Spleen (tissue), 7 donors: ENCODE results near the gene GRIK3.

ENCODE experiments used
- POLR2A ChIP-seq, 3 donors: fragments of 450-650 bp; IDR thresholded peaks; one replicate each; pipeline ENCODE4 v1.5.1; 2017; ENCODE audit warnings: antibody characterized with exemption in 3 of 3, mild to moderate bottlenecking in 1 of 3
- POLR2AphosphoS5 ChIP-seq, 3 donors: sonication (generic); formaldehyde crosslinking; IDR thresholded peaks; one replicate each; pipeline ENCODE4 v1.5.1; 2017; ENCODE audit warnings: antibody characterized with exemption in 3 of 3
- TF ChIP-seq, protein P1 (sequence below), 11 experiments: fragments of 200-600 bp in 7 of 11; fragments of 450-650 bp in 4 of 11; sonication (generic) in 4 of 11; IDR thresholded peaks in 8 of 11; conservative IDR thresholded peaks in 3 of 11; 1 replicate in 7 of 11; 2 replicates in 4 of 11; pipeline versions ENCODE4 v1.4.0 to v1.8.0; 2016 to 2021; ENCODE audit warnings: antibody characterized with exemption in 11 of 11, inconsistent platforms in 4 of 11, mild to moderate bottlenecking in 1 of 11
- donor health status: DM: no; HTN: no; CAD: no; lungs with moderate emphysema.
- donor health status: DM: no; HTN: no; CAD: no.
- donor health status: DM: no; HTN: no; CAD: no.

DNA sequence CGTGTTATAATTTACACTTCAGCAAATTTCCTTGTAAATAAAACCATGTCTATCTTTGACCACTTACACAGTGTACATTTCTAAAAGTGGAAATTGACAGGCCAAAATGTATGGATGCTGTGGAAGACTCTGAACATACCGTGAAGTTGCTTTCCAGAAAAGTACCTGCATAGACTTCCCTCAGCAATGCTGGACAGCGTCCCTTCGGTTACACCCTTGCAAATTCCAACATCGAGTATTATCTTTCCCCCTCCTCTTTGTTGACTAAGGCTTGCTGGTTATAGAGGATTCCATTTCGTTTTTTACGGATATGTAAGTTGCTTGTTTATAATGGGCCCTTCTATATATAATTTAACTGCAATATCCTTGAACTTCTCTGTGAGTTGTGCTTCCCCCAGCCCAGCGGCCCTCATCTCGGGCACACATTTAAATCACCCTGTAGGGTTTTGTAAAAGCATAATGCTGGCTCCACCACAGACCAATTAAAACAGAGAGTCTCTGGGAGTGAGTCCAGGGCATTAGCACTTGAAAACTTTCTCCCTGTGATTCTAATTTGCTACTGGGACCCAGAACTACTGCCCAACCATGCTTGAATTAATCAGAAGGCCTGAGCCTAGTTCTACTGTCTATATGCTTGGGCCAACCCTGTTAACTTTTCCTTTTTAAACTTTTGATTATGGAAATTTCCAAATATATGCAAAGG is 230.3 kb downstream of the GRIK3 start:
- TF ChIP-seq POLR2A (IDR thresholded peaks at IDR 0.05) = no peak
- TF ChIP-seq, protein P1, sequence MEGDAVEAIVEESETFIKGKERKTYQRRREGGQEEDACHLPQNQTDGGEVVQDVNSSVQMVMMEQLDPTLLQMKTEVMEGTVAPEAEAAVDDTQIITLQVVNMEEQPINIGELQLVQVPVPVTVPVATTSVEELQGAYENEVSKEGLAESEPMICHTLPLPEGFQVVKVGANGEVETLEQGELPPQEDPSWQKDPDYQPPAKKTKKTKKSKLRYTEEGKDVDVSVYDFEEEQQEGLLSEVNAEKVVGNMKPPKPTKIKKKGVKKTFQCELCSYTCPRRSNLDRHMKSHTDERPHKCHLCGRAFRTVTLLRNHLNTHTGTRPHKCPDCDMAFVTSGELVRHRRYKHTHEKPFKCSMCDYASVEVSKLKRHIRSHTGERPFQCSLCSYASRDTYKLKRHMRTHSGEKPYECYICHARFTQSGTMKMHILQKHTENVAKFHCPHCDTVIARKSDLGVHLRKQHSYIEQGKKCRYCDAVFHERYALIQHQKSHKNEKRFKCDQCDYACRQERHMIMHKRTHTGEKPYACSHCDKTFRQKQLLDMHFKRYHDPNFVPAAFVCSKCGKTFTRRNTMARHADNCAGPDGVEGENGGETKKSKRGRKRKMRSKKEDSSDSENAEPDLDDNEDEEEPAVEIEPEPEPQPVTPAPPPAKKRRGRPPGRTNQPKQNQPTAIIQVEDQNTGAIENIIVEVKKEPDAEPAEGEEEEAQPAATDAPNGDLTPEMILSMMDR (IDR thresholded peaks at IDR 0.05 in 8 of 11, conservative IDR thresholded peaks at IDR 0.05 in 3 of 11) = no peak
- no peak for TF ChIP-seq POLR2AphosphoS5 (IDR thresholded peaks at IDR 0.05)
